ENCODE data around the gene GPER1. TPM values are rescaled to one million over a fixed set of nuclear protein-coding genes. Genes with fewer than 3 reads are reported as not detected.

The GPER1 gene
- total RNA-seq, 1 experiment from 2014 or later: 4.9 TPM

DNA sequence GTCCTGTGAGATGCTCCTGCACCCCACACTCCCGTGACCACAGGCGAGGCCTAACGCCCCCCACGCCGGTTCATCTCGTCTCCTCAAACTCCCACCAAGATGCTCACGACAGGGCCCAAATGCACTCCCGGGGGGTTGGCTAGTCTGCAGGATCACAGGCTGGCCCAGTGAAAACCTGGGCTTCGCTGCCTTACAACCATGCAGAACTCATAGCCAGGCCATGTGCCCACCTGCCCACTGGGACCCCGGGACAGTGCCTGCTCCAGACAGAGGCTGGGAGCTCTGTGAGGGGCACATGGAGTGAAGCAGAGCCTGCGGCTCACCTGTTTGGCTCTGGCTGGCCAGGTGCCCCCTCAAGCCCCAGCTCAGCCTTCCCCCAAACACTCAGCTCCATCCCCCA is 9.4 kb upstream of the GPER1 start:
- no peak for TF ChIP-seq EZH2phosphoT487 (IDR thresholded peaks at IDR 0.05; ENCODE audit: borderline replicate concordance, low read length)
- TF ChIP-seq EZH2 (IDR thresholded peaks at IDR 0.05; ENCODE audit: low read length, unreplicated experiment): no peak
- no peak for TF ChIP-seq CTCF (conservative IDR thresholded peaks at IDR 0.05; ENCODE audit: low read depth, low read length)
- DNase-seq: no peak
- Histone ChIP-seq H3K27ac (ENCODE audit: low read length) (no peak overlapping the region), H2AFZ (ENCODE audit: low read length) (no peak overlapping the region), H3K4me3 (ENCODE audit: low read length) (no peak overlapping the region), H3K9ac (ENCODE audit: low read length) (no peak overlapping the region), H3F3A (ENCODE audit: low read length, unreplicated experiment) (no peaks in the 10 kb centered on the region), H3K27me3 (ENCODE audit: low read length) (no peaks in the 10 kb centered on the region), H3K4me2 (ENCODE audit: low read length) (no peak overlapping the region), H3K79me2 (ENCODE audit: low read length) (no peaks in the 10 kb centered on the region), H3K9me3 (ENCODE audit: low read length) (no peaks in the 10 kb centered on the region), H3K36me3 (ENCODE audit: low read depth, low read length) (no peaks in the 10 kb centered on the region), H3K4me1 (ENCODE audit: insufficient read depth, low read length) (no peaks in the 10 kb centered on the region; the same call in 1 of the 2 replicates), H4K20me1 (ENCODE audit: low read length) (no peaks in the 10 kb centered on the region), H3K9me2 (replicated peaks; ENCODE audit: low read length) (no peaks in the 10 kb centered on the region)
- no TSS peak for BruUV-seq (replicated peaks)
- ATAC-seq: no peak
- ChIA-PET CTCF (no interaction called here), POLR2A (ENCODE audit: unreplicated experiment) (no interaction called here)
- intact Hi-C loops (cut with micrococcal nuclease): no loop called here

DNA sequence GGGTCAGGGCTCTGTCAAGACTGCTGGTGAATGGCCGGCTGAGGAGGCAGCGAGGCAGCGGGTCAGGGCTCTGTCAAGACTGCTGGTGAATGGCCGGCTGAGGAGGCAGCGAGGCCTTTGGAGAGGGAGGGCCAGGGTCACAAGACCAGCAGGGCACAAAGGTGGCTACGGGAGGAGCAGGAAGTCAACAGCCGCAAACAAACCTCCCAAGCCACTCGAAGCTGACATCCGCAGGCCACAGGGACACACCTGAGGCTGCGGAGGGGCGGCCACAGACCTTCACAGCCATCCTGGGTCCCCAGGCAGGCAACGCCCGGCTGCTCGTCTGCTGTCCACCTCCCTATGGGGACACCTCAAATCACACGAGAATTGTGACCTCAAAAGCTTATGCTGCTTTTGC is 8.9 kb upstream of the GPER1 start:
- H3K27me3 ChIP-seq (ENCODE audit: low read length): no peaks in the 10 kb centered on the region
- POLR2A ChIA-PET (ENCODE audit: unreplicated experiment): no interaction called here

More for the DNA sequence above, 8.9 kb upstream of the GPER1 start:
- Histone ChIP-seq H3K9me3 (ENCODE audit: low read length) (no peaks in the 10 kb centered on the region), H3K79me2 (ENCODE audit: low read length) (no peaks in the 10 kb centered on the region), H3K4me3 (ENCODE audit: low read length) (no peak overlapping the region), H3K4me1 (ENCODE audit: insufficient read depth, low read length) (no peaks in the 10 kb centered on the region; the same call in 1 of the 2 replicates), H3K27ac (ENCODE audit: low read length) (no peak overlapping the region), H3K36me3 (ENCODE audit: low read depth, low read length) (no peaks in the 10 kb centered on the region), H3F3A (ENCODE audit: low read length, unreplicated experiment) (no peaks in the 10 kb centered on the region), H4K20me1 (ENCODE audit: low read length) (no peaks in the 10 kb centered on the region), H3K4me2 (ENCODE audit: low read length) (no peak overlapping the region), H2AFZ (ENCODE audit: low read length) (no peak overlapping the region), H3K9me2 (replicated peaks; ENCODE audit: low read length) (no peaks in the 10 kb centered on the region), H3K9ac (ENCODE audit: low read length) (no peak overlapping the region)
- DNase-seq (no peak), ATAC-seq (no peak)
- TF ChIP-seq EZH2phosphoT487 (IDR thresholded peaks at IDR 0.05; ENCODE audit: borderline replicate concordance, low read length) (no peak), CTCF (conservative IDR thresholded peaks at IDR 0.05; ENCODE audit: low read depth, low read length) (no peak), EZH2 (IDR thresholded peaks at IDR 0.05; ENCODE audit: low read length, unreplicated experiment) (no peak)
- intact Hi-C loops (cut with micrococcal nuclease): no loop called here
- CTCF ChIA-PET: no interaction called here
- BruUV-seq (replicated peaks): no TSS peak

All from PC-3 (cell line).